PFSK-1 (cell line): ENCODE data around the gene ARHGEF3.

ENCODE experiments used
- POLR2AphosphoS5 ChIP-seq: IDR thresholded peaks from 2 replicates; pipeline ENCODE4 v1.6.1; 2012; ENCODE audit warnings: low read depth, mild to moderate bottlenecking, control low read depth, low read length, moderate library complexity
- REST ChIP-seq, 2 experiments: IDR thresholded peaks; 2 replicates each; pipeline versions ENCODE4 v1.6.1 to v1.8.0; 2011 to 2012; ENCODE audit warnings: low read depth in 2 of 2, low read length in 2 of 2, control low read depth in 1 of 2, inconsistent platforms in 1 of 2, mild to moderate bottlenecking in 1 of 2, moderate library complexity in 1 of 2; ENCODE audit not compliant: insufficient read depth in 1 of 2
- SIN3A ChIP-seq: IDR thresholded peaks from 2 replicates; pipeline ENCODE4 v1.6.1; 2012; ENCODE audit warnings: mild to moderate bottlenecking, low read length, moderate library complexity, borderline replicate concordance; ENCODE audit not compliant: insufficient read depth
- TAF1 ChIP-seq: IDR thresholded peaks from 2 replicates; pipeline ENCODE4 v1.6.1; 2012; ENCODE audit warnings: low read length, control low read depth, borderline replicate concordance; ENCODE audit not compliant: insufficient read depth

- no peak for TF ChIP-seq POLR2AphosphoS5
- TF ChIP-seq REST (IDR thresholded peaks at IDR 0.05; ENCODE audit: insufficient read depth in 1 of 2, low read depth in 2 of 2, low read length in 2 of 2), result no peak
- TF ChIP-seq TAF1, result no peak
- no peak for TF ChIP-seq SIN3A
Observed at GRCh38 chr3:56830884-56831283, 29.1 kb upstream of the ARHGEF3 start.
